NOMO-1 treated with DMSO at 0.1 percent for 48 hours (cell line): ENCODE results near the gene GNG3.

Experiments
- DNase-seq: peaks from one replicate; lab custom pipeline; 2025; ENCODE audit not compliant: unreplicated experiment; lab: John Stamatoyannopoulos, UW

Gene GNG3

DNA sequence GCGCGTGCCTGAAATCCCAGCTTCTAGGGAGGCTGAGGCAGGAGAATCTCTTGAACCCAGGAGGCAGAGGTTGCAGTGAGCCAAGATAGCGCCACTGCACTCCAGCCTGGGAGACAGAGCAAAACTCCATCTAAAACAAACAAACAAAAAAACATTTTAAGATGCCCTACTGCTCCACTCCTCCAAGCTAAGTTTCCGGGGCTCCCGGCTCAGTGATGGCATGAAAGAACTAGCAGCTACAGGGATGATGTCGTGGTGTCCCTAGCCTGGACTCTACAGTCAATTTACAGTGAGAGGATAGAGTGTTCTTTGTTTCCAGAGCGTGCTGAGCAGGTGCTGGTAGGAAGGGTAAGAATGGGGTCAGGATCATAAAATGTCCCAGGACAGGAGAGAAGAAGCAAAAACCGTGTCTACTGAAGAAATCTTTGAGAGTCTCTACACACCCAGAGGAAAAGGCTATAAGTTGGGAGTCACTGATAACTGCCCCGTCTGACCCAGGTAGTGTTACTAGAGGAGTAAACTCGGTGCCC is 47.7 kb downstream of the GNG3 start:
- DNase-seq: no peak

DNA sequence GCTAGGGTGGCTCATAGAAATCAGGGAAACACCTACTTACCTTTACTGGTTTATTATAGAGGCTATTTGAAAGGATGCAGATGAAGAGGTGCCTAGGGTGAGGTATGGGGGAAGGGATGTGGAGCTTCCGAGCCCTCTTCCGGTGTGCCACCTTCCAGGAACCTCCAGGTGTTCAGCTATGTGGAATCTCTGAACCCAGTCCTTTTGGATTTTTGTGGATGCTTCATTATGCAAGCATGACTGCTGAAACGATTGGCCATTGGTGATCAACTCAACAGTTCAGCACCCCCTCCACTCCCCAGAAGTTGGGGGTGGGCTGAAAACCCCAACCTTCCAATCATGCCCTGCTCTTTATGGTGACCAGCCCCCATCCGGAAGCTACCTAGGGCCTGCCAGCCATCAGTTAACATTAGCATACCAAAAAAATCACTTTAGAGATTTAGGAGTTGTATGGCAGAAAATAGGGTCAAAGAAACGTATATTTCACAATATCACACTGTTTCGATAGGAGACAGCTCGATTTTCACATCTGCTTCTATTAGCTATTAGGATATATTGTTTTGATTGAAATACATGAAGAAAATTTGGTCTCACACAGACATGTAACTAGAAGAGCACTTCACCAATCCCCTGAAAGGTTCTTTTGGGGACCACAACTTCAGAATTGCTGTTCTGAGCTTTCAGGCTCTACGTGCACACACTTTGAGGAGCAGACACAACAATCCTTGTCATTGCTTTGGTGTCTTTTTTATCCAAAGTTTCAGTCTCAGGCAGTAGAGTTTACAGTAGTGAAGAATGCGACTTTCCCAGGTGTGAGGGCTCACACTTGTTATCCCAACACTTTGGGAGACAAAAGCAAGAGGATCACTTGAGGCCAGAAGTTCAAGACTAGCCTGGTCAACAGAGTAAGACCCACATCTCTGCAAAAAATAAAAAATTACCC is 50.6 kb downstream of the GNG3 start:
- DNase-seq: no peak
